Skeletal muscle cell (primary cell): Measurements from ENCODE around the gene DEGS1.

Source experiments
- DNase-seq: peaks from one replicate; pipeline ENCODE4 v3.0.0-alpha.2; 2010; ENCODE audit warnings: low read depth
- H3K4me3 ChIP-seq: 2 replicates; pipeline ENCODE4 v1.5.1; 2011; ENCODE audit warnings: low read depth, mild to moderate bottlenecking, control low read depth, low read length, moderate library complexity

Gene DEGS1

DNA sequence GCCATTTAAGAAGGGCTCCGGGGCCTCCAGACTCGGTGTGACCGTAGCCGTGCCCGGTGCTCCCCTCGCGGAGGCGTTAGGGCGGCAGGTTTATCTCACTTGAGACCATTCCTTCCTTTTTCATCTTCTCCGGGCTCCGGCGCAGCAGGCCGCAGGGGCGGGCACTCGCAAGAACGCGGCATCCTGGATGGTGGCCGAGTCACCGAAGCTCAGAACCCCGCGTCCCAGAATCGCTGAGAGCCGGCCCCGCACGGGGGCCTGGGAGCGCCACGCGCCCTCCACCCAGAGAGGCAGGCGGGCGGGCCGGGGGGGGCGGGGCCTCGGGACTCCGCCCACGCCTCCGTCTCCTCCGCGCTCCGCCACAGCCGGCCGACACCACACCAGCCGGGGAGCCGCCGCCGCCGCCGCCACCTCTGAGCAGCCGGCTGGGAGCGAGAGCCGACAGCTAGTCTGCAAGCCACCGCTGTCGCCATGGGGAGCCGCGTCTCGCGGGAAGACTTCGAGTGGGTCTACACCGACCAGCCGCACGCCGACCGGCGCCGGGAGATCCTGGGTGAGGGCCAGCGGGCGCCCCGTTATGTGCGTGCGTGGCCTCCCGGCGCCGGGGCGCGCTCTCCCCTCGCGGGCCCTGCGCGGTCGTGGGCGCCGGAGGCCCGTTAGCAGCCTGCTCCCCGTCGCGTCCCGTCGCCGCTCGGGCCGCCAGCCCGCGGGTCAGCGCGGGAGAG is at the start of gene DEGS1:
TSS of gene DEGS1 (plus strand) at position 375 of the 725 bp plus-strand sequence. CDS start at position 472, 97 bp downstream.
- DNase-seq, result peak; percentile 38
- peak within 1 kb of the TSS; percentile 72 for H3K4me3 ChIP-seq

DNA sequence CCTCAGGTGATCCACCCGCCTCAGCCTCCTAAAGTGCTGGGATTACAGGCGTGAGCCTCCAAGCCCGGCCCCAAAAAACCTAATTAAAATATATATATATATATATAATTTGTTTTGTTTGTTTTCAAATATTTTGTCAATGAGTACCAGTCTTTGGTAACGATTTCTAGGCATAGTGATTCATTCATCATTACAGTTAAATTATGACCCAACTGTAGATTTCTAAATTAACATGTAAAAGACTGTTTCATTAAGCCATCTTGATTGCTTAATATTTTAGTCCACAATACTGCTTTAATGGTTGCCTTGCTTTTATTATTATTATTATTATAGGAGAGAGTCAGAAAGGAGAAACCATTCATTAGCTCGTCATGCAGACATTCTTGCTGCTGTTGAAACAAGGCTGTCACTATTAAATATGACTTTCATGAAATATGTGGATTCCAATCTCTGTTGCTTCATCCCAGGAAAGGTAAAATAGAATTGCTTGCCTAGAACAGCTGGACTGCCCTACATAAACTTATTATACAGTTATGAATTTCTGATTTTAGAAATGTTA is 49.2 kb upstream of the DEGS1 start:
- no peak for DNase-seq
- H3K4me3 ChIP-seq, result no peak overlapping the region

DNA sequence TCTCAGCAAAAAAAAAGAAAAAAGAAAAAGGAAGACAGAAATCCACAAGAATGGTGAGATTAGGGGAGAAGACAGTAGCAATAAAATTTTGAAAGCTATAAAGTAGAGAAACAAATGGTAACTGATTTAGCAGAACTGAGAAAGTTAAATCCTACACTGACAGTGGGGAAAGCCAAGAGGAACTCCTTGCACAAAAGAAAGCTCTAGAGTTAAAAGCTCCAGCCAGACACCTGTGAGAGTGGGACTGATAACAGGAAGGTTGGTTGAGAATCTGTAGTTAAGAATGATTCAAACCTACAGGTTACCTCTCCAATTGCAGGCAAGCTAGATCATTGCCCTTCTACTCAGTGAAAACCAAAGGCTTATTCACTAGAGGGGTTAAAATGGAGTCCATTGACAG is 45.5 kb upstream of the DEGS1 start:
- no peak for DNase-seq
- no peak overlapping the region for H3K4me3 ChIP-seq

DNA sequence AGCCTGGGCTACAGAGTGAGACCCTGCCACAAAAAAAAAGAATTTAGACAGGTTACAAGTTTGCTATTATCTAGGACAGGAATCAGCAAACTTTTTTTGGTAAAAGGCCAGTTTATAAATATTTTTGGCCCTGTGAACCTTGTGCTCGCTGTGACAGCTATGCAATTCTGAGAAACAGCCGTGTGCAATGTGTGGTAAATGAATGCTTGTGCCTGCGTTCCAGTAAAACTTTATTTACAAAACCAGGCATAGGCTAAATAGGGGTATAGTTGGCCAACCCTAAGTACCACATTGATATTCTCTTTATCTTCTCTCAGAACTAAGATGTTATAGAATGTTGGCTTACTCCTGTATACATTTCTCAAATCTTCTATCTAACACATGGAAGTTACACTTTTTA is 44.8 kb upstream of the DEGS1 start:
- DNase-seq, result no peak
- H3K4me3 ChIP-seq, result no peak overlapping the region

DNA sequence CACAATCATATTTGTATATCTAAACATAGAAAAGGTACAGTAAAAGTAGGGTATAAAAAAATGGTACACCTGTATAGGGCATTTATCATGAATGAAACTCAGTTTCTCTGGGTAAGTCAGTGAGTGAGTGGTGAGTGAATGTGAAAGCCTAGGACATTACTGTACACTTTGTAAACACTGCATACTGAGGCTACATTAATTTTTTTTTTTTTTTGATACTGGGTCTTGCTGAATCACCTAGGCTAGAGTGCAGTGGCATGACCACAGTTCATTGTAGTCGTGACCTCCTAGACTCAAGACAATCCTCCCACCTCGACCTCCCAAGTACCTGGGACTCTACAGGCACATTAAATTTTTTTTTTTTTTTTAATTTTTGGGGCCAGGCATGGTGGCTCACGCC is 41.3 kb upstream of the DEGS1 start:
- no peak for DNase-seq
- H3K4me3 ChIP-seq, result no peak overlapping the region

DNA sequence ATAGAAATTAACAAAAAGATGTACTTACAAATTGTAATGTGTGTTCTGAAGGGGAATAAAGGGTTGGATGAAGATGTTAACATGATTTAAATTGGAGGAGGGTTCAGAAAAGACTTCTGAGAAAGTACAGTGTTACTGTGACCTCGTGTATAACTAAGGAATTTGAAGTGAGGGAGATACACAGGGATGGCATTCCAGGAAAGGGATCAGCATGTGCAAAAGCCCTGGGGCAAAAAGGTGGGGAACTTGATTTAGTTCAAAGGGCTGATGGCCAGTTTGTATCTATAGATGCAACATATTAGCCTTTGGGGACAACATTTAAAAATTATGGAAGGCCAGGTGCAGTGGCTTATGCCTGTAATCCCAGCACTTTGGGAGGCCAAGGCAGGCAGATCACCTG is 33.3 kb upstream of the DEGS1 start:
- H3K4me3 ChIP-seq, result no peak overlapping the region
- DNase-seq, result no peak

DNA sequence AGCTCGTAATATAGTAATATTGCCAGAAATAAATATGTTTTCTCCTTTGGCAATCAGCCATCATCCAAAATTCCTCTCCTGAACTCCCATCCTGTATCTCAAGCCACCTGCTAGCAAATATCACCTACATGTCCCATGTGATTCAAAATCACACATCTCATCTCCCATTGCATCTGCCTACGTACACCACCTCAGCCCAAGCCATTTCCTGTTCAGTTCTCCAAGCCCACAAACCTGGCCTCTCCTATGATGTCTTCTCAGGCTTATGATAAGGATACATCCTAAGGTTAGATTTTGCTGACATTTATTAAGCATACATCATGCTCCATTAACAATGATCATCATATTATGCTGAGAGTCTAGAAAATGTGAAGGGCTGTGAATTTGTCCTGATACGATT is 31.9 kb upstream of the DEGS1 start:
- DNase-seq, result no peak

GRCh38 chr1:224157316-224157715 is 25.7 kb upstream of the DEGS1 start:
- H3K4me3 ChIP-seq, result no peak overlapping the region
- no peak for DNase-seq

More for the DNA sequence above, 31.9 kb upstream of the DEGS1 start:
- H3K4me3 ChIP-seq, result no peak overlapping the region

- no peak overlapping the region for H3K4me3 ChIP-seq
- DNase-seq, result no peak
Measured at GRCh38 chr1:224159541-224159940, 23.5 kb upstream of the DEGS1 start.

DNA sequence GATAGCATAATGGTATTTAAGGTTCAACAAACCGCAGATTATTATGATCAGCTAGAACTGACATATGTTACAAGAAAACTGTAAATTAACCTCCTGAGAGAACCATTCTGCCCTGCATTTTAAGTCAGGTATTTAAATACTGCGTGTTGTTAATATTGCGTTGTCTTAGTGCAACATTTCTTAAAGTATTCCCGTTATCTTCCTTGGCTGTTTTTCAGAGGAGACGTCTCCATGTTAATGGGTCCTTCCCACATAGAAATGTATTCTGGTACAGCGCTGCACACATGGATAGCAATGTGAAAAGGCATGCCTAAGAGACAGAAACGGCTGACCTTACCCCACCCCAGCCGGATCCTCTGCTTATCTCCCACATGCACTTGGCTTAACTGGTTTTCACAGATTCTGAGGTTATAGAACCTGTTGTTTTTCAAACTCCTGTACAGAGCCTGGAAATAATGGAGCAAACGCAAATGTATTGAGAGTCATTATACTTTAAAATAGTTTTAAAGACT is 22.8 kb upstream of the DEGS1 start:
- DNase-seq, result no peak
- no peak overlapping the region for H3K4me3 ChIP-seq

GRCh38 chr1:224162768-224163167 is 20.3 kb upstream of the DEGS1 start:
- no peak for DNase-seq
- no peak overlapping the region for H3K4me3 ChIP-seq

DNA sequence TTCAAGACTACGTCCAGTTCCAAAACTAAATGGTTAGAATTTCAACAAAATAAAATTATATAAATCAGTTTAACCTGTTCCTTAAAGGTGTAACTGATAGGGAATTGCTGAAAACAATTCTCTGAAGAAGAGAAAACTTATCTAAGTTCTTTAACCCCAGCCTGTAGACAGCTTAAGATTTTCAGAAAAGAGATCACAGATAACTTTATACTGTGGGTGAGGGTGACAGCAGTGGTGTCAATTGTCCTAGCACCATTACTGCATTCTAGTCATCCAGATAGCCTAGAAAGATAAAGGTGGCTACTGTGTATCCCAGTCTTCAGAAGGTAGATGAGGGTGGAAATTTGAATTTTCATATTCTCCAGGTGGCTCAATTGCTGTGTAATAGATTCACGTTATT is 19.7 kb upstream of the DEGS1 start:
- no peak for DNase-seq
- no peak overlapping the region for H3K4me3 ChIP-seq

DNA sequence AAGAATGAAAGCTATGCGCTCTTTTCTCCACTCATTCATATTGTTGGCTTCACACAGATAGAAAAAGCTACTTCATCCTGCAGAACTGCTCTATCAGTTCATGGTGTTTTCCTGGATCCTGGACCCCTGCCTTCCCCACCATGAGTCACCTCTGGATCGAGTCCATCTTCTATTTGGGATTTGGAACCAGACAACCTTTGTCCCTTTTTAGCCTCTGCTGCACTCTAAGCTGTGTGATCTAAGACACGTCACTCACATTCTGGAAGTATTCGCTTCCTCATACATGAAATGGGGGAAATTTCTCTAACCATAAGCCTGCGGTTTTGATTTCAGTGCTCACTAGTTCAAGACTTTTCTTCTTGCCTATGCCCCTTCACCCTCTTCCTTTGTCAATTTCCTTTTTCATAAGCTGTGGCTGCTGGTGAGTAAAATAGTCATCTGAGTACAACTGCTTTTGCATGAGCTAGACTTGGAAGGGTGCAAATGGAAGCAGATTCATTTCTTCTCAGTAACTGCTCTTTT is 14.1 kb upstream of the DEGS1 start:
- peak; percentile 84 for DNase-seq
- H3K4me3 ChIP-seq, result no peak overlapping the region

GRCh38 chr1:224169718-224170270 is 13.2 kb upstream of the DEGS1 start:
- H3K4me3 ChIP-seq, result no peak overlapping the region
- no peak for DNase-seq

- no peak overlapping the region for H3K4me3 ChIP-seq
- no peak for DNase-seq
Measured at GRCh38 chr1:224170343-224170742, 12.7 kb upstream of the DEGS1 start.

- no peak overlapping the region for H3K4me3 ChIP-seq
- DNase-seq, result no peak
Measured at GRCh38 chr1:224170748-224171478, 12.1 kb upstream of the DEGS1 start.

DNA sequence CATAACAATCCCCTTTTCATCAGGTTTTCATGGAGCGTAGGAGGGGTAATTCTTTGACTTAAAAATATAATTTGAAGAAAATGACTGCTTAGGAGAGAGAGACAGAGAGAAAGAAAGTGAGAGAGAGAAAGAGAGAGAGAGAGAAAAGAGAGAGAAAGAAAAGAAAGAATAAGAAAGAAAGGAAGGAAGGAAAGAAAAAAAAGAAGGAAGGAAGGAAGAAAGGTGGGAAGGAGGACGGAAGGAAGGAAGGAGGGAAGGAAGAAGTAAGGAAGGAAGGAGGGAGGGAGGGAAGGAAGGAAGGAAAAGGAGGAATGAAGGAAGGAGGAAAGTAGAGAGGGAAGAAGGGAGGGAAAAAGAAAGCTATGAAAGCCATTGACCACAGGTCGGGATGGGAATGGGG is 10.8 kb upstream of the DEGS1 start:
- H3K4me3 ChIP-seq, result no peak overlapping the region
- no peak for DNase-seq

- no peak for DNase-seq
- no peak overlapping the region for H3K4me3 ChIP-seq
Measured at GRCh38 chr1:224173523-224173922, 9.5 kb upstream of the DEGS1 start.

DNA sequence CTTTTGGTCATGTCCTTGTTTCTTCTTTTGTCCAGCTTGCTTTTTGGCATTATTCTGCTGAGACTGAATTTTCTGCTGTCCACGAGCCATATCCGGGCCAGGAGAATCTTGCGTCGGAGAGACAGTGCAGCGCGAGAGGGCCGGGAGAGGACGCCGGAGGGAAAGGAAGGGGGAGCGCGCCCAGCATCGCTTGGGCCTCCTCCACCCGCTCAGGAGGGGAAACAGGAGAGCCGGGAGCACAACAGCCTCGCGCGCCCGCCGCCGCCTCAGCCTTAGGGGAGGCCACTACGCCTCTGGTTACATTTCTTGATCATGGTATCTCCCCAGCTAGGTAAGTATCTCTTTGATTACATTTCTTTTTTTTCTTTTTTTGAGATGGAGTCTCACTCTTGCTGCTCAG is 7.4 kb upstream of the DEGS1 start:
- H3K4me3 ChIP-seq, result no peak overlapping the region
- DNase-seq, result no peak

GRCh38 chr1:224177356-224177999 is 5.6 kb upstream of the DEGS1 start:
- no peak overlapping the region for H3K4me3 ChIP-seq
- no peak for DNase-seq
